Esophagus (tissue), 2 donors: ENCODE data around the gene CCNL2. TPM values are rescaled to one million over a fixed set of nuclear protein-coding genes. Genes with fewer than 3 reads are reported as not detected.
"Not testable (repeated sequence)": the region's sequence is repeated elsewhere in the genome, so short reads cannot be mapped to it uniquely, and the experiment has no call there.

Experiments
- H3K27ac ChIP-seq, 2 donors: one replicate each; pipeline ENCODE4 v1.5.1; 2013; ENCODE audit warnings: low read depth in 2 of 2, mild to moderate bottlenecking in 2 of 2, inconsistent platforms in 1 of 2, low read length in 1 of 2, moderate library complexity in 1 of 2
- H3K27me3 ChIP-seq, 2 donors: one replicate each; pipeline ENCODE4 v1.6.1; 2013; ENCODE audit warnings: low read length in 2 of 2, control low read depth in 1 of 2, mild to moderate bottlenecking in 1 of 2; ENCODE audit not compliant: insufficient read depth in 2 of 2, control insufficient read depth in 1 of 2
- H3K36me3 ChIP-seq, 2 donors: one replicate each; pipeline ENCODE4 v1.6.1; 2013; ENCODE audit warnings: low read length in 1 of 2; ENCODE audit not compliant: control insufficient read depth in 2 of 2, insufficient read depth in 2 of 2
- H3K4me1 ChIP-seq, 2 donors: one replicate each; pipeline ENCODE4 v1.6.1; 2013; ENCODE audit warnings: low read length in 1 of 2; ENCODE audit not compliant: control insufficient read depth in 2 of 2, insufficient read depth in 2 of 2
- H3K4me3 ChIP-seq, 2 donors: one replicate each; pipeline ENCODE4 v1.5.1; 2013; ENCODE audit warnings: low read length in 2 of 2, mild to moderate bottlenecking in 2 of 2, low read depth in 1 of 2, moderate library complexity in 1 of 2
- H3K9me3 ChIP-seq, 2 donors: one replicate each; pipeline ENCODE4 v1.6.1; 2013; ENCODE audit warnings: mild to moderate bottlenecking in 2 of 2, low read depth in 1 of 2, low read length in 1 of 2, moderate library complexity in 1 of 2; ENCODE audit not compliant: control insufficient read depth in 2 of 2, insufficient read depth in 1 of 2
- WGBS, 2 donors: extraction: QIAGEN DNeasy Blood & Tissue Kit; methylation state at CpG; one replicate each; pipeline ENCODE4 v1.1.7; 2013; 5-methylcytosine and 5-hydroxymethylcytosine counted together
- polyA plus RNA-seq, 2 donors: library from polyadenylated mRNA; stranded (reverse); fragments of 200-250 nt; gene quantifications; one replicate each; pipeline ENCODE4 v1.2.3, GENCODE V29; 2013
- donor health status: healthy with polysubstance abuse.
- donor health status: Bipolar disorder and iron deficiency.

Gene CCNL2
- polyA plus RNA-seq, 2 donors = 97.9 to 210 TPM

DNA sequence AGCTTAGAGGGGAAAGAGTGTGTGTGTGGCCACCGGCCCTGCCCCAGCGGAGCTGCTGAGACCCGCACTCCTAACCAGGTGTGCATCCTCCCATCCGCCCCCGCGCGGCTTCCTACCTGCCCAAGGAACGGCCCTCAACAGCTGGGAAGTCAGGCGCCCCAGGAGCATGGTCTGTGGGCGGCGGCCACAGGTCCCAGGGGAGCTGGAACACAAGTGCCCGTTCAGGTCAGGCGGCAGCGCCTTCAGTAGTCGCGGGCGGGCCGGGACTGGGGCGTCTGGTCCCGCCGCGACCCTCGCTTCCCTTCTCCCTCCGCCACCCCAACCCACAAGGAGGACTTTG, 24.6 kb downstream of the CCNL2 start:
- Histone ChIP-seq H3K4me3 (peak overlapping the region; percentile 75 to 97), H3K4me1 (peaks cover 11 to 13% of the 10 kb centered on the region in 2 donors), H3K36me3 (peaks cover 0 to 3% of the 10 kb centered on the region in 2 donors), H3K27ac (peak overlapping the region; percentile 85 to 94), H3K9me3 (no peaks in the 10 kb centered on the region), H3K27me3 (no peaks in the 10 kb centered on the region)
- 0% methylated on average over 22 to 24 of the region's 24 CpGs for WGBS, 2 donors

DNA sequence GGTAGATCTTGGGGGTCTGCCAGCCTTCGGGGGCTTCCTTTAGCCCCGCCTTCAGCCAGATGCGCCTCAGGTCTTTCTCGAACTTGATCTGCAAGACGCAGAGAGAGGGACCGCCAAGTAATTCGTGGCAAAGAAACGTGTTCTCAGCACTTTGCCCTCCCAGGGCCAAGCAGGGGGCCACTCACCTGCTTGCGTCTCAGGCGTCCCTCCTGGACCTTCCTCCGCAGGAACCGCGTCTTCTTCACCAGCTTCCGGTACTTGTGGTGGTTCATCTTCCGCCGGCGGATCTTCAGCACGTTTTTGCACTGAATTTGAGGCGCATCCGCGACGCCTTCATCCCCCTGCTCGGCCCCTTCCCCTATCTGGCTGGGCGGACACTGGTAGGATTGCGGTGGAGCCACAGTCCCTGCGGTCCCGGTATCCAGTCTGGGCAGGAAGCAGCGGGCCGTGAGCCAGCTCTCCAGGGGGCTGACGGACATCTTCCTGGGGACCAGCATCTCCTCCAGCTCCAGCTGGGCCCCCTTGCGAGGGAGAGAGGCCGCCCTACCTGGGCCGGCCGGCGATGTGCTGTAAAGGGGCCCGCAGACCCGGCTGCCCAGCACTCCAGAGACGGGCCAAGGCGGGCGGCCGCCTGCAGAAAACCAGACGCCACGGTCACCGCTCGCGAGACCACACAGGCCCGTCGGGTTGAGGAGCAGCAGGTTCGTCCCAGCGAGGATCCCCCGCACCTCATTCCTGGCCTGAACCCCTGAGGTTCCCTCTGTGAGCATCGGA, 25.1 kb downstream of the CCNL2 start:
- Histone ChIP-seq H3K4me1 (peaks cover 11 to 13% of the 10 kb centered on the region in 2 donors), H3K36me3 (peaks cover 0 to 3% of the 10 kb centered on the region in 2 donors), H3K27me3 (no peaks in the 10 kb centered on the region), H3K27ac (peak overlapping the region in 1 of 2 donors; percentile 85), H3K9me3 (no peaks in the 10 kb centered on the region), H3K4me3 (peak overlapping the region; percentile 75 to 97)
- 46 to 50% methylated on average over 52 of the region's 52 CpGs for WGBS, 2 donors

- H3K36me3 ChIP-seq = peaks cover 0 to 3% of the 10 kb centered on the region in 2 donors
- H3K4me3 ChIP-seq = peak overlapping the region in 1 of 2 donors; percentile 75
- H3K27me3 ChIP-seq = no peaks in the 10 kb centered on the region
- WGBS, 2 donors = 82 to 84% methylated on average over 26 of the region's 26 CpGs
- H3K9me3 ChIP-seq = no peaks in the 10 kb centered on the region
- H3K4me1 ChIP-seq = peaks cover 11 to 13% of the 10 kb centered on the region in 2 donors
- no peak overlapping the region for H3K27ac ChIP-seq
Measured at GRCh38 chr1:1373051-1373814, 25.9 kb downstream of the CCNL2 start.

DNA sequence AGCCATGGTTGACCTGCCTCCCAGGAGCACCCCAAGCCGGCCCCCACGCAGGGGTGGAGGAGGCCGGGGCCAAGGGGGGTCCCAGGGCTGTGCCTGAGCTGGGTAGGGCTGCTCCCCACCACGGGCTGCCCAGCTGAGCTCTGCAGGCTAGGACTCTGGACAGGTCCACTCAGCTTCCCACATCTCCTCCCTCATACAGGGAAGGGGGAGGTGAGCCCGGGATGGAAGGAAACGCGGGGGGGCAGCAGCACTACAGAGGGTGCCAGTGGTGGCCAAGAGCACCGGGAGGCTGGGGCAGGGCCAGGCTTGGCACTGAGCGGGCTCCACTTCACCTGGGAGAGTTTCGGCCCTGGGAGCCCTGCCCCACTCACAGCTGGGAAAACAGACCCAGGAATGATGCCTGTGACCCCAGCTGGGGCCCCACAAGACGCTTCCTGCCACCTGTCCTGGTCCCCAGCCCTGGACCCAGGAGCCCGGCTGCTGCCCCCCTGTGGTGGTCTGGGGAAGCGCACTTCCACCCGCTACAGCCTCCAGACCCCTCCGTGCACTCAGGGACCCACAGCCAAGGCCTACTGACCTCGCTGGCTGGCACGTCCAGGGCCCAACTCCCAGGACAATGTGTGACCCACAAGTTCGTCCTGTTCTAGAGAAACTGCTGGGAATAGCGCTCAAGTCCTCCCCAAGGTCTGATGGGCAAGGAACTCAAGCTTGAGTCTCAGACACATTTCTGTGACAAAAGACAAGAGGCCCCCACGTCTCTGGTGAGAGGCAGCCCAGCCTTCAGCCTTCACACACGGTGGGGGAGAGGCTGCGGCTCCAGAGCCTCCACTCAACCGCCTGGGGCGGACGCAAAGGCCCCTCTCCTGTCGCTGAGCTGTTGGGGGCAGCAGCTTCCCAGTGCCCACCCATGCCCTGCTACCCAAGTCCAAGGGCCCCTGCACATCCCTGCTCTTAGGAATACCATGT, 27.1 kb downstream of the CCNL2 start:
- WGBS, 2 donors = 31 to 34% methylated on average over 26 of the region's 26 CpGs
- peaks cover 11 to 13% of the 10 kb centered on the region in 2 donors for H3K4me1 ChIP-seq
- no peaks in the 10 kb centered on the region for H3K27me3 ChIP-seq
- H3K27ac ChIP-seq = no peak overlapping the region
- H3K36me3 ChIP-seq = peaks cover 0 to 3% of the 10 kb centered on the region in 2 donors
- peaks cover 0 to 1% of the 10 kb centered on the region in 2 donors for H3K9me3 ChIP-seq
- no peak overlapping the region for H3K4me3 ChIP-seq

GRCh38 chr1:1371364-1371745, 27.8 kb downstream of the CCNL2 start:
- Histone ChIP-seq H3K4me1 (peaks cover 11 to 13% of the 10 kb centered on the region in 2 donors), H3K27ac (no peak overlapping the region), H3K9me3 (peaks cover 0 to 5% of the 10 kb centered on the region in 2 donors), H3K27me3 (no peaks in the 10 kb centered on the region), H3K36me3 (peaks cover 0 to 3% of the 10 kb centered on the region in 2 donors), H3K4me3 (no peak overlapping the region)
- WGBS, 2 donors = 57 to 62% methylated on average over 12 of the region's 12 CpGs

GRCh38 chr1:1370771-1371300, 28.3 kb downstream of the CCNL2 start:
- H3K4me3 ChIP-seq = no peak overlapping the region
- H3K9me3 ChIP-seq = peaks cover 0 to 5% of the 10 kb centered on the region in 2 donors
- H3K27me3 ChIP-seq = no peaks in the 10 kb centered on the region
- H3K27ac ChIP-seq = no peak overlapping the region
- WGBS, 2 donors = 81 to 84% methylated on average over 16 of the region's 16 CpGs
- peaks cover 0 to 3% of the 10 kb centered on the region in 2 donors for H3K36me3 ChIP-seq
- peaks cover 9 to 13% of the 10 kb centered on the region in 2 donors for H3K4me1 ChIP-seq

GRCh38 chr1:1370094-1370493, 29.0 kb downstream of the CCNL2 start:
- peaks cover 9 to 13% of the 10 kb centered on the region in 2 donors for H3K4me1 ChIP-seq
- H3K36me3 ChIP-seq, H3K27me3 ChIP-seq, H3K27ac ChIP-seq, H3K4me3 ChIP-seq, H3K9me3 ChIP-seq: not testable (repeated sequence)
- 93 to 94% methylated on average over 14 of the region's 14 CpGs for WGBS, 2 donors

- Histone ChIP-seq H3K36me3 (no peaks in the 10 kb centered on the region), H3K27ac (no peak overlapping the region), H3K9me3 (peaks cover 0 to 5% of the 10 kb centered on the region in 2 donors), H3K4me3 (no peak overlapping the region), H3K27me3 (no peaks in the 10 kb centered on the region), H3K4me1 (peaks cover 0 to 3% of the 10 kb centered on the region in 2 donors)
- WGBS, 2 donors = 94 to 96% methylated on average over 5 of the region's 5 CpGs
Measured at GRCh38 chr1:1367315-1367714, 31.8 kb downstream of the CCNL2 start.

GRCh38 chr1:1366699-1367066, 32.5 kb downstream of the CCNL2 start:
- H3K9me3 ChIP-seq = peaks cover 0 to 5% of the 10 kb centered on the region in 2 donors
- no peak overlapping the region for H3K27ac ChIP-seq
- H3K27me3 ChIP-seq = no peaks in the 10 kb centered on the region
- H3K36me3 ChIP-seq = no peaks in the 10 kb centered on the region
- 98 to 100% methylated on average over 3 of the region's 3 CpGs for WGBS, 2 donors
- no peaks in the 10 kb centered on the region for H3K4me1 ChIP-seq
- H3K4me3 ChIP-seq = no peak overlapping the region
